Activated CD4-positive, alpha-beta T cell treated with anti-CD3 and anti-CD28 coated beads for 36 hours (primary cell): ENCODE results near the gene ANK2. TPM values are rescaled to one million over a fixed set of nuclear protein-coding genes. Genes with fewer than 3 reads are reported as not detected.
A peak's percentile ranks its signal among the peaks of the same experiment; 100 is the strongest.

Experiments
- ATAC-seq: fragments of 200-7000 bp; cut with Tn5 transposase; one replicate; pipeline ENCODE4 v1.10.0; 2021; ENCODE audit warnings: mild to moderate bottlenecking, moderate library complexity
- CTCF ChIA-PET: fragments of 350-600 bp; sonication (Branson Sonifier 250); formaldehyde crosslinking; loops from one replicate; lab custom pipeline; 2021; ENCODE audit warnings: antibody characterized with exemption; lab: Charles Lee
- POLR2A ChIA-PET: fragments of 350-600 bp; sonication (Branson Sonifier 250); formaldehyde crosslinking; loops from one replicate; lab custom pipeline; 2021; ENCODE audit warnings: antibody characterized with exemption, inconsistent platforms; lab: Charles Lee
- DNase-seq: peaks from one replicate; pipeline ENCODE4 v3.0.0-alpha.2; 2020
- H3K27ac Mint-ChIP-seq: one replicate; pipeline ENCODE4 v1.8.0; 2021; ENCODE audit warnings: mixed read lengths
- H3K27me3 Mint-ChIP-seq: one replicate; pipeline ENCODE4 v1.8.0; 2021; ENCODE audit warnings: mixed read lengths
- H3K36me3 Mint-ChIP-seq: one replicate; pipeline ENCODE4 v1.8.0; 2021; ENCODE audit warnings: low read depth, mixed read lengths
- H3K4me1 Mint-ChIP-seq: one replicate; pipeline ENCODE4 v1.8.0; 2021; ENCODE audit warnings: mixed read lengths
- H3K4me3 Mint-ChIP-seq: one replicate; pipeline ENCODE4 v1.8.0; 2021; ENCODE audit warnings: mild to moderate bottlenecking, moderate library complexity, mixed read lengths
- H3K9me3 Mint-ChIP-seq: one replicate; pipeline ENCODE4 v1.8.0; 2021; ENCODE audit warnings: low read depth, mixed read lengths
- intact Hi-C, 2 experiments: fragments of 100-400 bp; cut with DNase I in 1 of 2; cut with micrococcal nuclease in 1 of 2; formaldehyde crosslinking; loops; one replicate each; pipeline versions ENCODE4 v1.14.2 to v1.15.1; 2022 to 2024; cut with DNase I, micrococcal nuclease
- total RNA-seq, 2 experiments: library from RNA; stranded (reverse); gene quantifications; one replicate each; pipeline ENCODE4 v1.2.3, GENCODE V29; 2021

The ANK2 gene
- total RNA-seq, 2 experiments from 2014 or later = 2.1 to 3.3 TPM

DNA sequence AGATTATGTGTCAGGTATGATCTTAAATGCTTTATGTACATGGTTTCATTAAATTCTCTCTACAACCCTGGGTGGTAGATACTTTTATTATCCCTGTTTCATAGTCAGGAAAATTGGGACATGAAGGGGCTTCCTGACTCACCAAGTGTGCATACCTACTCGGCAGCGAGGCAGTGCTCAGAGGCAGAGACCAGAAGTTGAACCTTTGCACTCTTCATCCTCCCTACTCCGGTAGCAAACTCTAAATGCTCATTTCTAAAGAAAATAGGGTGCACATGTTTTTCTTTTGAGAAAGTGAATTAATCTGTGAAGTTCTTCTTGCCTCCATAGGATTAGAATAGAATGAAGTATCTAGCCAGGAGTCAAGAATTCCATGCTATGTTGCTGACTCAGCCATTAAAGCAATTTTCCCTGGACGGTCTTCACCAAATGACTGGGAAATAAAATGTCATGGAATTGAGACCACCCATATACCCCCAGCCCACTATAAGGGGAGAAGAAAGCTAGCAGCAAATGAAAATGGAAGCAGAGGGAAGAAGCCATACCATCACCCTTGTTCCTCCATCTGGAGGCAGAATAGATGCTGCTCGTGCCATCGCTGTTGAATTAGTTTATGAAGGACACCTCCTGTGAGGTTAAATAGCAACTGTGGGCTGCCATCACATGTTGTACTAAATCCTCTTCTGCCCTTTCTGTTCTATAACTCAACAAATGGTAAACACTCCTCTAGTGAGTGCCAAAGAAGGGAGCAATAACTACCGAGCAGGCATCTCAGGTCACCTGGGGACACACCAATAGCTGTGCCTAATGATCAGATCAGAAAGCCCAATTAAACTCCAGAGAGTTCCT lies 356.6 kb downstream of the ANK2 start:
- Mint-ChIP-seq H3K4me1 (peaks cover 6% of the 10 kb centered on the region), H3K27me3 (no peaks in the 10 kb centered on the region)
- CTCF ChIA-PET = interaction anchor here (1.7 kb wide), 1 partner anchor 11 kb away, joined by 8 read pairs; no protein-coding TSS in a partner anchor

DNA sequence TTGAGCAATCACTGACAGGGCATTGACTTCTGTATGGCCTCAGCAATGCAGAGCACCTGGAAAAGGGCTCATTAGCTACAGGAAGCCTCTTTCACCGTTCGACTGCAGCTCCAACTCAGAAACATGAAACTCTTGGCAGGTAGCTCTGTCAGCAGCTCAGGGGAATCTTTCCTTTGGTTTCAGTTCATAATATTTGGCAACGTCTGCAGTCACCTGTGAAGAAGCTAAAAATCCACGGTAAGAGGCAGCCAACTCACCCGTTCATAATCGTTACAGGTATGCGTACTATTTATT lies 357.2 kb downstream of the ANK2 start:
- no peak for ATAC-seq
- H3K4me3 Mint-ChIP-seq = no peak overlapping the region
- ChIA-PET CTCF (no interaction called here), POLR2A (no interaction called here)
- DNase-seq = no peak
- H3K4me1 Mint-ChIP-seq = peaks cover 6% of the 10 kb centered on the region
- peaks cover 1% of the 10 kb centered on the region for H3K9me3 Mint-ChIP-seq
- intact Hi-C loops = no loop called here
- H3K27ac Mint-ChIP-seq = no peak overlapping the region
- no peaks in the 10 kb centered on the region for H3K27me3 Mint-ChIP-seq
- H3K36me3 Mint-ChIP-seq = no peaks in the 10 kb centered on the region

More for the DNA sequence above, 356.6 kb downstream of the ANK2 start:
- Mint-ChIP-seq H3K9me3 (peaks cover 2% of the 10 kb centered on the region), H3K27ac (no peak overlapping the region), H3K4me3 (no peak overlapping the region), H3K36me3 (no peaks in the 10 kb centered on the region)
- intact Hi-C loops = no loop called here
- DNase-seq (no peak), ATAC-seq (no peak)
- POLR2A ChIA-PET = no interaction called here

DNA sequence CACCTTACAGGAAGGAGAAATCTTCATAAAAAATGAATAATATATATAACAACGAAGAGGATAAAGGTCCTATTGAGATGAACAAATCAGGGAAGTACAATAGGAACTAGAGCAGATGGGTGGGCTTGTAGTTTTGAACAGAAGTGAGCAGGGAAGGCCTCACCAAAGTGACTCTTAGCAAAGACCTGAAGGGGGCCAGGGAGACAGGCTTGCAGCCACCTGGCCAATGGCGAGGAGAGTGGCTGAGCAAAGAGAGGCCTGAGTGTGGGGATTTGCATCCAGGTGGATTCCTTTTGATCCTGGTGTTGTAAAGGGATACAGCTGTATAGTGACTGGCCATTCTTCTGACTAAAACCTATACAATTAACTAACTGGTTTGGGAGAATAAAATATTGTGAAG lies 358.0 kb downstream of the ANK2 start:
- no peak overlapping the region for H3K4me3 Mint-ChIP-seq
- ChIA-PET CTCF (interaction anchor here (0.8 to 1.4 kb wide), 2 partner anchors 12 to 51 kb away, joined by 4 to 5 read pairs; no protein-coding TSS in a partner anchor), POLR2A (no interaction called here)
- H3K4me1 Mint-ChIP-seq = peaks cover 6% of the 10 kb centered on the region
- ATAC-seq (no peak), DNase-seq (no peak)
- H3K36me3 Mint-ChIP-seq = no peaks in the 10 kb centered on the region
- H3K27ac Mint-ChIP-seq = no peak overlapping the region
- H3K27me3 Mint-ChIP-seq = no peaks in the 10 kb centered on the region
- H3K9me3 Mint-ChIP-seq = no peaks in the 10 kb centered on the region
- intact Hi-C loops = no loop called here

DNA sequence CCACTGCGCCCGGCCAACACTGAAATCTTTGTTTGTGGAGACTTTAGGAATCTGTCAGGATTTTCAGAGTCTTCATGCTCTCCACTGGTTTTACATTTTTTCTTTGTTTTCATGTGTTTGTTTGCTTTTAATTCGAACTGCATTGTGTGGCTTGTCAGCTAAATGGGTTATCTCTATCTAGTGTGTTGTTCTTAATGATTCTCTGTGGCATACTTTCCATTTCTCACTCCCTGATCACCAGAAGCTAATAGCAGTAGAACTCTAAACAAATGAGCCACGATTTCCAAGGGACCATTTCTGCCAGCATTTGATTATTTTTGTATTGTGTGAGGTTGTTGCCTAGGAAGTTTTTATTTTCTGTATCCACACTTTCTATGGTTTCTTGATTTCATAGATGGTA lies 359.7 kb downstream of the ANK2 start:
- H3K36me3 Mint-ChIP-seq = no peaks in the 10 kb centered on the region
- POLR2A ChIA-PET = no interaction called here
- H3K27me3 Mint-ChIP-seq = peaks cover 2% of the 10 kb centered on the region

DNA sequence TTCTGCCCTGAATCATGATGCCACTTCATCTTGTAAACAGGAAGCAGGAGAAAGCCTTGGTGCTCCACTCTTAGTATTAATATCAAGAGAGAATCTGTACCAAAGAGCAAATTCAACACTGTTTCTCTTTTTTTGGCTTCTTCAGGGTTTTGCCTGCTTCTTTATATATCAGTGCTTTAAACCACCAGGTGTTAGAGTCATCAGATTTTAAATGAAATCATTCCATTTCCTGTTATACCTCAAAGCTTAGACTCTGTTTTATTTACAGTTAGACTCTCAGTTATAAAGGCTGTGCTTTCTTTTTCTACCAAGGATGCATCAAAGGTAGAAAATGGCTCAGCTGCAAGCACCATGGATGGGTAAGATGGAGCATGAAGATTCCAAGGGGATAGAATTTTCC lies 361.2 kb downstream of the ANK2 start:
- peak; percentile 53 for ATAC-seq
- DNase-seq = no peak
- H3K27me3 Mint-ChIP-seq = peaks cover 2% of the 10 kb centered on the region
- no peaks in the 10 kb centered on the region for H3K9me3 Mint-ChIP-seq
- ChIA-PET CTCF (interaction anchor here (2.4 kb wide), 1 partner anchor 16 kb away, joined by 10 read pairs; no protein-coding TSS in a partner anchor), POLR2A (no interaction called here)
- intact Hi-C loops = no loop called here
- no peak overlapping the region for H3K27ac Mint-ChIP-seq
- peaks cover 6% of the 10 kb centered on the region for H3K4me1 Mint-ChIP-seq
- H3K4me3 Mint-ChIP-seq = no peak overlapping the region
- H3K36me3 Mint-ChIP-seq = no peaks in the 10 kb centered on the region

More for the DNA sequence above, 359.7 kb downstream of the ANK2 start:
- CTCF ChIA-PET = no interaction called here
- DNase-seq (no peak), ATAC-seq (no peak)
- Mint-ChIP-seq H3K4me1 (peaks cover 6% of the 10 kb centered on the region), H3K9me3 (no peaks in the 10 kb centered on the region), H3K27ac (no peak overlapping the region), H3K4me3 (no peak overlapping the region)
- intact Hi-C loops = no loop called here

DNA sequence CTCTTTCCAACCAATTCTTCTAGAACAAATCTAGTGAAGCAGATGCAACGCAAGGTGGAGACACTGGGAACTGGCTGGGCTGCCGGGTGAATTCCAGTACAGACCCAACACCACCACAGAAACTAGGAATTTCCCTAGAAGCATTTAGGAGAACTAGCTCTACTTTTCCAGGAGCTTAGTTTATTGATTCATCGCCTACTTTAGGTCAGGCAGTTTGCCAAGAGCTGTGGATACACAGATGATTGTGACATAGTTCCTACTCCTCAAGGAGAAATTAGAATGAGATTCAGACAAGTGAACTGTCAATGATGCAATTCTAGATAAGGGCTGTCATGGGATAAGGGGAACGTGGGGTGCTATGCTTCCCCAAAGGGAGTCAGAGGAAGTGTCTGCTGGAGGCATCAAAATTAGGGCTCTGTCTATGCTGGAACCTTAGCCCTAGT lies 362.1 kb downstream of the ANK2 start:
- peaks cover 6% of the 10 kb centered on the region for H3K4me1 Mint-ChIP-seq
- no peaks in the 10 kb centered on the region for H3K9me3 Mint-ChIP-seq
- no peak for ATAC-seq
- no peak overlapping the region for H3K4me3 Mint-ChIP-seq
- POLR2A ChIA-PET = no interaction called here
- intact Hi-C loops = no loop called here
- no peaks in the 10 kb centered on the region for H3K36me3 Mint-ChIP-seq
- no peak overlapping the region for H3K27ac Mint-ChIP-seq
- no peak for DNase-seq
- CTCF ChIA-PET = interaction anchor here (0.6 to 2.4 kb wide), 3 partner anchors 9 to 311 kb away, joined by 3 to 10 read pairs (median 4); no protein-coding TSS in a partner anchor
- peaks cover 2% of the 10 kb centered on the region for H3K27me3 Mint-ChIP-seq

DNA sequence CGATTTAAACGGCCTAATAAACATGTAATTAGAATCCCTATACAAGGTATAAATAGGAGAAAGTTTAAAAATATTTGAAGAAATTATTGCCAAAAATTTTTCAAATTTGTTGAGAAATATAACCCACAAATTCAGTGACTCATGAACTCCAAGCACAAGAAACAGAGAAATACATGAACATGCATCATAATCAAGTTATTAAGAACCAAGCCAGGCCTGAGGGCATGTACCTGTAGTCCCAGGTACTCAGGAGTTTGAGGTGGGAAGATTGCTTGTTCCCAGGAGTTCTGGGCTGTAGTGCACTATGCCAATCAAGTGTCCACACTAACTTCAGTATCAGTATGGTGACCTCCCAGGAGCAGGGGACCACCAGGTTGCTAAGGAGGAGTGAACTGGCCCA lies 370.2 kb downstream of the ANK2 start:
- H3K9me3 Mint-ChIP-seq = peaks cover 19% of the 10 kb centered on the region
- ATAC-seq = no peak
- intact Hi-C loops = no loop called here
- no peaks in the 10 kb centered on the region for H3K4me1 Mint-ChIP-seq
- H3K27me3 Mint-ChIP-seq = peaks cover 9% of the 10 kb centered on the region
- CTCF ChIA-PET = no interaction called here
- H3K4me3 Mint-ChIP-seq = no peak overlapping the region
- H3K36me3 Mint-ChIP-seq = no peaks in the 10 kb centered on the region
- H3K27ac Mint-ChIP-seq = no peak overlapping the region
- DNase-seq = no peak
- POLR2A ChIA-PET = no interaction called here

DNA sequence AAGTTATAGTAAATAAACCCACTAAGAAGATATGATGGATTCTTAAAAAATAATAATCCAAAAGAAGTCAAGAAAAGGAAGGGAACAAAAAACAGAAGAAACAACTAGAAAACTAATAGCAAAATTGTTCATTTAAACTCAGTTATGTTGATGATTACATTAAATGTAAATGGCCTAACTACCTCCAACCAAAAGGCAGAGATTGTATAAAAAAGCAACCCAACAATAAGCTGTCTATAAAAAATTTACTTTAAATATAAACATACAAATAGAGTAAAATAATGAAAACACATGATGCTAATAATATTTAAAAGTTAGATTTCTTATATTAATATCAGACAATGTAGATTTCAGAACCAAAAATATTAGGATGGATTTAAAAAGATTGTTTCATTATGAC lies 371.5 kb downstream of the ANK2 start:
- peaks cover 19% of the 10 kb centered on the region for H3K9me3 Mint-ChIP-seq
- no peaks in the 10 kb centered on the region for H3K4me1 Mint-ChIP-seq
- intact Hi-C loops = no loop called here
- H3K27me3 Mint-ChIP-seq = peaks cover 9% of the 10 kb centered on the region
- no peak for DNase-seq
- no peak overlapping the region for H3K4me3 Mint-ChIP-seq
- ChIA-PET POLR2A (no interaction called here), CTCF (interaction anchor here (0.6 to 1.1 kb wide), 2 partner anchors 9 to 664 kb away, joined by 3 to 4 read pairs; no protein-coding TSS in a partner anchor)
- no peaks in the 10 kb centered on the region for H3K36me3 Mint-ChIP-seq
- ATAC-seq = no peak
- H3K27ac Mint-ChIP-seq = no peak overlapping the region

DNA sequence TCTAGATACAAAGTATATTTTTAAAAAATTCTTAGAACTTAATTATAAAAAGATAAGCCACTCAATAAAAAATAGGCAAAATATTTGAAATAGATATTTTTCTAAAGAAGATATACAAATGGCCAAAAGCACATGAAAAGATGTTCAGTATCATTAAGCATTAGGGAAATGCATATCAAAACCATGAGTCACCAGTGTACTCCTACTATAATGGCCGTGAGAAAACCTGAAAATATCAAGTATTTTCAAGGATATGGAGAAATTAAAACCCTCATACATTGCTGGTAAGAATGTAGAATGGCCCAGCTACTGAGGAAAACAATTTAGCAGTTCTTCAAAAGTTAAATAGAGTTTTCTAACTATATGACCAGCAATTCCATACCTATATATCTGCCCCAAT lies 374.2 kb downstream of the ANK2 start:
- no peak overlapping the region for H3K4me3 Mint-ChIP-seq

DNA sequence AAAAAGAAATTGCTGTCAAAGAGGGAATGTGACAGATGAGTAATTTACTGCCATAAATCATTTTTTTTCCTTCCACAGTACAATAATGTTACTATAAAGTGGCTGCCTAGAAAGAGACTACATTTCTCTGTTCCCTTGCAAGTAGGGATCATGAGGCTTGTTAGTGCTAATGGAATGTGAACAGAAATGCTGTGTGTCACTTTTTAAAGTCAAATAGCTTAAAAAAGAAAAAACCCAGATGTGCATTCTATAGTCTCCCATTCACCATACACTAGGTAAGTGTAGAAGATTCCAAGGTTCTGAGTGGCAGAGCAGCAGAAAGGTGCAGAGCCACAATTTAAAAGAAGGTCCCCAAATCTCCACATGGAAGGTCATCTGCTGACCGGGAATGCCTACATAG lies 383.7 kb downstream of the ANK2 start:
- H3K4me3 Mint-ChIP-seq = no peak overlapping the region
- H3K9me3 Mint-ChIP-seq = peaks cover 2% of the 10 kb centered on the region
- intact Hi-C loops = no loop called here
- ChIA-PET POLR2A (no interaction called here), CTCF (interaction anchor here (1.1 kb wide), 1 partner anchor 144 kb away, joined by 3 read pairs; no protein-coding TSS in a partner anchor)
- no peaks in the 10 kb centered on the region for H3K36me3 Mint-ChIP-seq
- H3K27me3 Mint-ChIP-seq = peaks cover 7% of the 10 kb centered on the region
- DNase-seq (no peak), ATAC-seq (no peak)
- no peak overlapping the region for H3K27ac Mint-ChIP-seq
- H3K4me1 Mint-ChIP-seq = peaks cover 14% of the 10 kb centered on the region

More for the DNA sequence above, 374.2 kb downstream of the ANK2 start:
- Mint-ChIP-seq H3K27me3 (peaks cover 2% of the 10 kb centered on the region), H3K4me1 (no peaks in the 10 kb centered on the region), H3K27ac (no peak overlapping the region), H3K9me3 (peaks cover 19% of the 10 kb centered on the region), H3K36me3 (no peaks in the 10 kb centered on the region)
- DNase-seq (no peak), ATAC-seq (no peak)
- ChIA-PET POLR2A (no interaction called here), CTCF (no interaction called here)
- intact Hi-C loops = no loop called here
